SJSA1 (cell line): Measurements from ENCODE around the gene GRIK4. TPM values are rescaled to one million over a fixed set of nuclear protein-coding genes. Genes with fewer than 3 reads are reported as not detected.

Experiments
- DNase-seq, 2 experiments: peaks; one replicate each; pipeline ENCODE4 v3.0.0-alpha.2; 2015 to 2020; ENCODE audit warnings: low spot score in 2 of 2, low read depth in 1 of 2
- H3K27ac ChIP-seq: fragments of 250-450 bp; sonication (Bioruptor Pico); 2 replicates; pipeline ENCODE4 v1.5.1; 2020; ENCODE audit warnings: mild to moderate bottlenecking, moderate library complexity
- H3K27me3 ChIP-seq: fragments of 250-450 bp; sonication (Bioruptor Pico); replicated peaks from 2 replicates; pipeline ENCODE4 v1.5.1; 2020; ENCODE audit warnings: mild to moderate bottlenecking, moderate library complexity
- H3K36me3 ChIP-seq: fragments of 250-450 bp; sonication (Bioruptor Pico); 2 replicates; pipeline ENCODE4 v1.5.1; 2020; ENCODE audit warnings: mild to moderate bottlenecking
- H3K4me1 ChIP-seq: fragments of 250-450 bp; sonication (Bioruptor Pico); replicated peaks from 2 replicates; pipeline ENCODE4 v1.6.1; 2021; ENCODE audit warnings: mild to moderate bottlenecking
- H3K4me3 ChIP-seq: fragments of 250-450 bp; sonication (Bioruptor Pico); 2 replicates; pipeline ENCODE4 v1.5.1; 2020; ENCODE audit warnings: mild to moderate bottlenecking
- H3K9me3 ChIP-seq: fragments of 250-450 bp; sonication (Bioruptor Pico); replicated peaks from 2 replicates; pipeline ENCODE4 v1.5.1; 2020; ENCODE audit warnings: mild to moderate bottlenecking
- total RNA-seq: library from RNA; depleted of rRNA; stranded (reverse); fragments of >200 nt; shearing (Covaris generic); gene quantifications from 2 replicates; pipeline ENCODE4 v1.2.3, GENCODE V29; 2014

GRIK4 gene
- total RNA-seq, 1 experiment from 2014 or later = not detected

DNA sequence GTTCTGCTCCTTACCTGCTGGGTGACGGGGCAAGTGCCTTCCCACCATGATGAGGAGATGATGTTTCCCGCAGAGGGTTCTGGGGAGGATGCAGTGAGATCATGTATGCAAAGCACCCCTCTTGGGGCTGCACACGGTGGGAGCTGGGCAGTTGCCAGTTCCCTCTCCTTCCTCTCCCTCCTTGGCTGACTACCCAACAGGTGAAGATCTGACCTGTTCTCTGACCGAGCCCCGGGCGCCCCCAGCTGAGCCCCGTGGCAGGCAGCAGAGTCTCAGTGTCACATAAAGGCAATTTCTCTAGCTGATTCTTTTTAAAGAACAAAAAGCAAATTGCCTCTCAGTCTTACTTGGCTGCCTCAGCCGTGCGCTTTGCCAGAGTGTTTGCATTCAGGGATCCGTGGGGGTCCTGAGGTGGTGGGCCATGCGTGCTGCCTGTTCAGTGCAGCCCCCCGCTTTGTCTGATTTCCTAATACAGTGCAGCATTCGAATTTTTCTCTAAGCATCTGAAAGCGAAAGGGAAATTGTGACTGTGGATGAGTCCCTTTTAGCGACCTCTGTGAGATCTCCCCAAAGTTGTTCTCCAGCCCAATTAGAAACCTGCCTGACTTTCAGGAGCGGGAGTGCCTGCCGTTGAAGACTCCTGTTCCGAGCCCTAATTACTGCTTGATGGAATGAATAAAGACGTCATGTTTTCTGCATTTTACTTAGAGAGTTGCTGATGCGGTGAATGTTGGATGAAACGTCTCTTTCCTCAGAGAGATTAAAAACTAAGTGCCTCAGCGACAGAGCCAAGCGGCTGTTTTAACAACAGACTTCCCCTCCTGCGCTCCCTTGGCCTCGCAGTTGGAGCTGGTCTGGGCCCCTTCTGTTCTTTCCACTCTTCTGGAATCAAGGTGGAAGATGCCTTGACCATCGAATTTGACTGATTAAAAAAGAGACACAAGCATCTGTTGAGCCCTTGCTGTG is 86.0 kb downstream of the GRIK4 start:
- no peak for DNase-seq
- no peak overlapping the region for H3K27ac ChIP-seq
- H3K36me3 ChIP-seq = no peaks in the 10 kb centered on the region
- H3K4me3 ChIP-seq = no peak overlapping the region
- H3K4me1 ChIP-seq = no peaks in the 10 kb centered on the region
- no peaks in the 10 kb centered on the region for H3K9me3 ChIP-seq
- H3K27me3 ChIP-seq = no peaks in the 10 kb centered on the region

DNA sequence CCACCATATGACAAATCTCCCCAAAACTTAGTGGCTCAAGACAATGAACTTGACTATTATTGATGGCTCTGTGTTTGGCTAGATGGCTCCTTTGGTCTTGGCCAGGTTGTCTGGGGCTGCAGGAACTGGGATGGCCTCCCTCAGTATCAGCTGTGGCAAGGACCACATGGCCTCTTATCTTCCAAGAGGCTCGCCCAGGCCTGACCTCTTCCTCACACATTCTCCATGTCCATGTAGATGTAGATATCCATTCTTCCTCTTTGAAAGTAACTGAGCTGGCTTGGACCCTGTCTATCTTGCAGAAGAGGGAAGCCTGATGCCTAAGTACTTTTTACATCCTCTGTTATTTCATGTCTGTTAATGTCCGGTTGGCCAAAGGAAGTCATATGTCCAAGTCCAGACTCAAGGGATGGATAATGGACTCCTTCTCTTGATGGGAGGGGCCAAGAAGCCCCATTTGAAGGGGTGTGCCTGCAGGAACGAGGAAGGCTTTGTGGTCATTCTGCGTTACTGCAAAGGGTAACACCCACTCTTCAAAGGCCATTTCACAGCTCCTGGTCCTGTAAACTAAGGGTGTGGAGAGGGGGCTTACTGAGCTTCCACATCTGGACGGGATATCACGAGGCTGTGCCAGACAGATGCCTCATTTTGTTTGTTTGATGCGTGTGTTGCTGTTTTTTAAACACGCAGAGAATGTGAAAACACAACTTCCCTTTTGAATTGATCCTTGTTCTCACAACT is 87.1 kb downstream of the GRIK4 start:
- H3K4me1 ChIP-seq = no peaks in the 10 kb centered on the region
- no peak for DNase-seq

GRCh38 chr11:120599816-120600420 is 88.4 kb downstream of the GRIK4 start:
- no peak overlapping the region for H3K27ac ChIP-seq
- H3K27me3 ChIP-seq = no peaks in the 10 kb centered on the region
- H3K36me3 ChIP-seq = no peaks in the 10 kb centered on the region
- DNase-seq = no peak
- H3K9me3 ChIP-seq = no peaks in the 10 kb centered on the region
- no peaks in the 10 kb centered on the region for H3K4me1 ChIP-seq
- no peak overlapping the region for H3K4me3 ChIP-seq

More for the DNA sequence above, 87.1 kb downstream of the GRIK4 start:
- Histone ChIP-seq H3K4me3 (no peak overlapping the region), H3K27ac (no peak overlapping the region), H3K36me3 (no peaks in the 10 kb centered on the region), H3K27me3 (no peaks in the 10 kb centered on the region), H3K9me3 (no peaks in the 10 kb centered on the region)

- Histone ChIP-seq H3K27ac (no peak overlapping the region), H3K4me3 (no peak overlapping the region), H3K9me3 (no peaks in the 10 kb centered on the region), H3K4me1 (no peaks in the 10 kb centered on the region), H3K27me3 (no peaks in the 10 kb centered on the region), H3K36me3 (no peaks in the 10 kb centered on the region)
- DNase-seq = no peak
Observed at GRCh38 chr11:120601536-120601935, 90.0 kb downstream of the GRIK4 start.

DNA sequence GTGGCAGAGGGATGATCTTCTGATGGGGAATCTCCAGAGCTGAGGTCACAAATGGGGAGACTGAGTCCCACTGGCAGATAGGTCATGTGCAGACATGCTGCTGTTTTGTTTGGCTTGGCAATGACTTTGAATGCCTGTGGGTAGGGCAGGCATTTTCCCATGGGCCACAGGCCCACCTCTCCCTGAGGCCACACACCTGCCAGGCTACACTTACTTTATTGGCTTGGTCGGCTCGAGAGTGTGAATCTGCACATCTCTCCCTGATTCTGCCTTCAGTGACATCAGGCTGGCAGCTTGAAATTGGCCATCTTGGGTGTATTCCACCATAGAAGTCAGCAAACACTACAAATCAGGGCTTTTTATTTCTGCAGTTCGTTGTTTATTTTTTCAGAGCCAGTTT is 91.5 kb downstream of the GRIK4 start:
- no peak for DNase-seq
- H3K27me3 ChIP-seq = no peaks in the 10 kb centered on the region
- H3K27ac ChIP-seq = no peak overlapping the region

GRCh38 chr11:120605469-120605868 is 93.9 kb downstream of the GRIK4 start:
- H3K27ac ChIP-seq = no peak overlapping the region
- no peaks in the 10 kb centered on the region for H3K27me3 ChIP-seq
- H3K4me3 ChIP-seq = no peak overlapping the region
- H3K36me3 ChIP-seq = no peaks in the 10 kb centered on the region
- no peak for DNase-seq
- H3K9me3 ChIP-seq = no peaks in the 10 kb centered on the region
- H3K4me1 ChIP-seq = no peaks in the 10 kb centered on the region

More for the DNA sequence above, 91.5 kb downstream of the GRIK4 start:
- Histone ChIP-seq H3K9me3 (no peaks in the 10 kb centered on the region), H3K4me1 (no peaks in the 10 kb centered on the region), H3K4me3 (no peak overlapping the region), H3K36me3 (no peaks in the 10 kb centered on the region)

DNA sequence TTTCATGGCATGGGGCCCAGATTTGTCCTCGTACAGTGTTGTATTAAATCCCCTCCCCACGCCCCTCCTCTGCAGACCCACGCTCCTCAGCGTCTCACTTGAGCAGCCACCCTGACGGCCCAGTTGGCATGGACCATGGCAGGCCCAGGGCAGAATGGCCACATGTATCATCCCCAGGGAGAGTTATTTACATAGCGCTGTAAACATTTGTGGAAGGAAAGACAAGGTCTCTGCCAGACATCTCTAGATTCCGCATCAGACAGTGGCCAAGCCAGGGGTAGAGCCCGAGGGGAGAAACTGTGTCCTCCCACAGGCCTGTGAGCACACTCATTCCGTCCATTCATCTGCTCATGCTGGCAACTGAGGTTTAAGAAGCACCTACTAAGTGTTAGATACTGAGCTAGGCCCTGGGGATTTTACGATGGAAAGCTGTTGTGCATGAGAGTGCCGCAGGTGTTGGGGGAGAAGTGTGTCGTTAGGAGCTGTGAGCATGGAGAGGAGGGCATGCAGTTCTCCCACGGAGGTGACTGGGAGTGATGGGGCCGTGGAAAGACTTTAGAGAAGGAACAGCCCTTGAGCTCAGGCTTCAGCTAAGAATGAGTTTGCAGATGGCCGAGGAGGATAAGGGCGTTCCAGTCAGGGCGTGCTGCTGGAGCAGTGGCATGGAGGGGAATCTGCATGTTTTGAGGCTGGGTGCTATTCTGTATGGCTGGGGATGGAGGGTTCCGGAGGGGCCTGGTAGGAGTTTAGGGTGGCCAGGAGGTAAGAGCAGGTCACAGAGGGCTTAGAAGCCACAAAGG is 94.9 kb downstream of the GRIK4 start:
- H3K4me3 ChIP-seq = no peak overlapping the region
- DNase-seq = no peak

GRCh38 chr11:120608061-120608460 is 96.5 kb downstream of the GRIK4 start:
- Histone ChIP-seq H3K36me3 (no peaks in the 10 kb centered on the region), H3K4me1 (no peaks in the 10 kb centered on the region), H3K27ac (no peak overlapping the region), H3K4me3 (no peak overlapping the region), H3K27me3 (no peaks in the 10 kb centered on the region), H3K9me3 (no peaks in the 10 kb centered on the region)
- DNase-seq = no peak

More for the DNA sequence above, 94.9 kb downstream of the GRIK4 start:
- no peaks in the 10 kb centered on the region for H3K36me3 ChIP-seq
- no peaks in the 10 kb centered on the region for H3K27me3 ChIP-seq
- no peak overlapping the region for H3K27ac ChIP-seq
- H3K9me3 ChIP-seq = no peaks in the 10 kb centered on the region
- no peaks in the 10 kb centered on the region for H3K4me1 ChIP-seq

DNA sequence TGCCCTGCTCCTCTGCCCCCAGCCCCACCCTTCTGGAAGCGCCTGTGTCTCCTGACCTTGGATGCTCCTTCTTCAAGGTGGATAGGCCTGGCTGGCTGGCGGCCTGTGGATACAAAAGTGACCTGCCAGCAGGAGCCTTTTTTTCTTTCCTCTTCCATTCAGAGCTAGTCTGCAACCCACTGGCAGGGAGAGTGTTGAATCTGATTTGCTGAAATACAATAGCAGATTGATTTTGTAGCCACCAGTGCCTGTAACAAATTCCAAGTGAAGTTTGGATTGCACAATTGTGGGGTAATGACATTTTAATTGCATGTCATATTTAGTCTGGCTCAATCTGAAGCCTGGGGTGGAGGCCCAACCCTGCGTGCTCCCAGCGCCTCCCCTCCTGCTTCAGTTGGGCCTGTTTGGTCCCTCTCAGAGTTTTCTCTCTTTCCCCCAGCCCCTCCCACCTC is 97.2 kb downstream of the GRIK4 start:
- no peaks in the 10 kb centered on the region for H3K9me3 ChIP-seq
- H3K4me1 ChIP-seq = no peaks in the 10 kb centered on the region
- no peaks in the 10 kb centered on the region for H3K27me3 ChIP-seq
- no peak overlapping the region for H3K27ac ChIP-seq
- no peaks in the 10 kb centered on the region for H3K36me3 ChIP-seq
- DNase-seq = no peak
- H3K4me3 ChIP-seq = no peak overlapping the region

DNA sequence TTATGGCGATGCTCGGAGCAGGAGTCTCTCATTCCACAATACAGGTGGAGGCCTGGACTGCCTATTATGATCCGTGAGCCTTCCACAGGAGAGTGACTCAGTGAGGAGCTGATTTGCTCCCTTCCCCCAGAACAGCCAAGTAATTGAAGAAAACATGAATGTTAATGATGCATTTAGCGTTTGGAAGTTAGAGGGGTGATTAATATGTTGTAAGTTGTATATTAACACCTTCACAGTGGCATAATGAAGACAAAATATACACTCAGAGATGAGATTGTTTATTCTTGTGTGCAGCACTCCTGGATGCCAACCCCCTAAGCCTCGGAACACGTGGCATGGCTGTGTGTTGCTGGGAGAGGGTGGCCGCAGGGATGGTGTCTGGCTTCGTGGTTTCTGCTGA is 98.6 kb downstream of the GRIK4 start:
- H3K27ac ChIP-seq = no peak overlapping the region

GRCh38 chr11:120611581-120611980 is 100.0 kb downstream of the GRIK4 start:
- H3K27ac ChIP-seq = no peak overlapping the region
- no peaks in the 10 kb centered on the region for H3K9me3 ChIP-seq
- no peaks in the 10 kb centered on the region for H3K27me3 ChIP-seq
- H3K4me3 ChIP-seq = no peak overlapping the region
- no peak for DNase-seq
- H3K4me1 ChIP-seq = no peaks in the 10 kb centered on the region
- H3K36me3 ChIP-seq = no peaks in the 10 kb centered on the region

More for the DNA sequence above, 98.6 kb downstream of the GRIK4 start:
- Histone ChIP-seq H3K27me3 (no peaks in the 10 kb centered on the region), H3K36me3 (no peaks in the 10 kb centered on the region), H3K9me3 (no peaks in the 10 kb centered on the region), H3K4me3 (no peak overlapping the region), H3K4me1 (no peaks in the 10 kb centered on the region)
- DNase-seq = no peak

GRCh38 chr11:120612513-120613263 is 101.1 kb downstream of the GRIK4 start:
- Histone ChIP-seq H3K27ac (no peak overlapping the region), H3K4me3 (no peak overlapping the region), H3K9me3 (no peaks in the 10 kb centered on the region), H3K4me1 (no peaks in the 10 kb centered on the region), H3K27me3 (no peaks in the 10 kb centered on the region), H3K36me3 (no peaks in the 10 kb centered on the region)
- DNase-seq = no peak
